Fibroblast of lung (primary cell): ENCODE results near the gene SPDL1. TPM values are rescaled to one million over a fixed set of nuclear protein-coding genes. Genes with fewer than 3 reads are reported as not detected.

Experiments used
- DNase-seq, 2 donors: peaks; one replicate each; pipeline versions ENCODE4 v3.0.0 to v3.0.0-alpha.2; 2010; ENCODE audit warnings: low read depth in 2 of 2
- H2AFZ ChIP-seq: 2 replicates; pipeline ENCODE4 v1.5.1; 2012; ENCODE audit warnings: low read length, control low read depth, inconsistent platforms
- H3K27ac ChIP-seq: 2 replicates; pipeline ENCODE4 v1.5.1; 2011; ENCODE audit warnings: low read length, control low read depth; ENCODE audit not compliant: insufficient read depth
- H3K27me3 ChIP-seq: 2 replicates; pipeline ENCODE4 v1.5.1; 2011; ENCODE audit warnings: mild to moderate bottlenecking, low read length; ENCODE audit not compliant: control insufficient read depth, insufficient read depth
- H3K36me3 ChIP-seq: 2 replicates; pipeline ENCODE4 v1.5.1; 2011; ENCODE audit warnings: low read length; ENCODE audit not compliant: control insufficient read depth, insufficient read depth
- H3K4me1 ChIP-seq: 2 replicates; pipeline ENCODE4 v1.5.1; 2011; ENCODE audit warnings: low read length; ENCODE audit not compliant: control insufficient read depth, insufficient read depth; ENCODE audit errors: extremely low read depth
- H3K4me2 ChIP-seq: 2 replicates; pipeline ENCODE4 v1.5.1; 2011; ENCODE audit warnings: low read length, control low read depth; ENCODE audit not compliant: insufficient read depth; ENCODE audit errors: extremely low read depth
- H3K4me3 ChIP-seq, 4 experiments: fragments of 200-600 bp in 1 of 4; sonication (generic) in 1 of 4; replicated peaks in 1 of 4; 2 replicates each; pipeline ENCODE4 v1.5.1; 2011 to 2016; ENCODE audit warnings: low read length in 4 of 4, low read depth in 3 of 4, mild to moderate bottlenecking in 3 of 4, control low read depth in 2 of 4, inconsistent platforms in 1 of 4, mixed read lengths in 1 of 4; ENCODE audit not compliant: insufficient read depth in 1 of 4; ENCODE audit errors: control extremely low read depth in 1 of 4
- H3K79me2 ChIP-seq: 2 replicates; pipeline ENCODE4 v1.5.1; 2012; ENCODE audit warnings: mild to moderate bottlenecking, low read length, inconsistent platforms; ENCODE audit not compliant: control insufficient read depth, insufficient read depth
- H3K9ac ChIP-seq: 2 replicates; pipeline ENCODE4 v1.5.1; 2011; ENCODE audit warnings: mild to moderate bottlenecking, low read length, control low read depth; ENCODE audit not compliant: insufficient read depth
- H3K9me3 ChIP-seq: 2 replicates; pipeline ENCODE4 v1.5.1; 2012; ENCODE audit warnings: low read depth, low read length; ENCODE audit not compliant: control insufficient read depth, insufficient read depth
- H4K20me1 ChIP-seq: 2 replicates; pipeline ENCODE4 v1.5.1; 2011; ENCODE audit warnings: low read length; ENCODE audit not compliant: control insufficient read depth, insufficient read depth; ENCODE audit errors: extremely low read depth
- EZH2 ChIP-seq: IDR thresholded peaks from 2 replicates; pipeline ENCODE4 v1.5.1; 2012; ENCODE audit warnings: low read length, control low read depth, mild to moderate bottlenecking; ENCODE audit errors: missing control alignments
- polyA plus RNA-seq, 2 donors: library from polyadenylated mRNA; depleted of rRNA in 1 of 2; stranded (reverse) in 1 of 2; unstranded in 1 of 2; fragments of >200 nt; gene quantifications; 2 replicates each; pipeline ENCODE4 v1.2.1, GENCODE V29; 2011 to 2012; ENCODE audit warnings: missing spikeins in 1 of 2
- total RNA-seq: library from RNA; depleted of rRNA; stranded (reverse); fragments of >200 nt; gene quantifications from 2 replicates; pipeline ENCODE4 v1.2.1, GENCODE V29; 2014
- TF ChIP-seq, protein P1 (sequence below), 2 donors: IDR thresholded peaks in 1 of 2; conservative IDR thresholded peaks in 1 of 2; 1 replicate in 1 of 2; 2 replicates in 1 of 2; pipeline ENCODE4 v1.5.1; 2011 to 2012; ENCODE audit warnings: low read length in 2 of 2, control low read depth in 1 of 2, inconsistent platforms in 1 of 2, low read depth in 1 of 2, mild to moderate bottlenecking in 1 of 2

Gene SPDL1
- total and polyA plus RNA-seq, 2 donors (not counting 1 experiment from before 2014, with no cell fraction given) = 10.9 to 24.5 TPM

GRCh38 chr5:169551146-169551545, 32.4 kb upstream of the SPDL1 start:
- DNase-seq = no peak
- Histone ChIP-seq H4K20me1 (no peaks in the 10 kb centered on the region), H3K4me2 (no peak overlapping the region), H3K4me3 (no peak overlapping the region), H3K27ac (no peak overlapping the region), H3K79me2 (no peaks in the 10 kb centered on the region), H3K4me1 (peaks cover 2% of the 10 kb centered on the region), H3K9me3 (no peaks in the 10 kb centered on the region), H3K9ac (no peak overlapping the region), H3K36me3 (no peaks in the 10 kb centered on the region), H3K27me3 (no peaks in the 10 kb centered on the region), H2AFZ (no peak overlapping the region)
- no peak for TF ChIP-seq EZH2
- TF ChIP-seq, protein P1, sequence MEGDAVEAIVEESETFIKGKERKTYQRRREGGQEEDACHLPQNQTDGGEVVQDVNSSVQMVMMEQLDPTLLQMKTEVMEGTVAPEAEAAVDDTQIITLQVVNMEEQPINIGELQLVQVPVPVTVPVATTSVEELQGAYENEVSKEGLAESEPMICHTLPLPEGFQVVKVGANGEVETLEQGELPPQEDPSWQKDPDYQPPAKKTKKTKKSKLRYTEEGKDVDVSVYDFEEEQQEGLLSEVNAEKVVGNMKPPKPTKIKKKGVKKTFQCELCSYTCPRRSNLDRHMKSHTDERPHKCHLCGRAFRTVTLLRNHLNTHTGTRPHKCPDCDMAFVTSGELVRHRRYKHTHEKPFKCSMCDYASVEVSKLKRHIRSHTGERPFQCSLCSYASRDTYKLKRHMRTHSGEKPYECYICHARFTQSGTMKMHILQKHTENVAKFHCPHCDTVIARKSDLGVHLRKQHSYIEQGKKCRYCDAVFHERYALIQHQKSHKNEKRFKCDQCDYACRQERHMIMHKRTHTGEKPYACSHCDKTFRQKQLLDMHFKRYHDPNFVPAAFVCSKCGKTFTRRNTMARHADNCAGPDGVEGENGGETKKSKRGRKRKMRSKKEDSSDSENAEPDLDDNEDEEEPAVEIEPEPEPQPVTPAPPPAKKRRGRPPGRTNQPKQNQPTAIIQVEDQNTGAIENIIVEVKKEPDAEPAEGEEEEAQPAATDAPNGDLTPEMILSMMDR (conservative IDR thresholded peaks at IDR 0.05 in 1 of 2, IDR thresholded peaks at IDR 0.05 in 1 of 2; ENCODE audit: low read depth in 1 of 2, low read length in 2 of 2) = no peak

GRCh38 chr5:169551696-169552095, 31.9 kb upstream of the SPDL1 start:
- Histone ChIP-seq H4K20me1 (no peaks in the 10 kb centered on the region), H3K9ac (no peak overlapping the region), H3K4me1 (peaks cover 2% of the 10 kb centered on the region), H3K4me3 (no peak overlapping the region), H3K27me3 (no peaks in the 10 kb centered on the region), H3K36me3 (no peaks in the 10 kb centered on the region), H3K9me3 (no peaks in the 10 kb centered on the region), H2AFZ (no peak overlapping the region), H3K4me2 (no peak overlapping the region), H3K27ac (no peak overlapping the region), H3K79me2 (no peaks in the 10 kb centered on the region)
- DNase-seq = no peak
- TF ChIP-seq, protein P1 (conservative IDR thresholded peaks at IDR 0.05 in 1 of 2, IDR thresholded peaks at IDR 0.05 in 1 of 2; ENCODE audit: low read depth in 1 of 2, low read length in 2 of 2) = no peak
- no peak for TF ChIP-seq EZH2

DNA sequence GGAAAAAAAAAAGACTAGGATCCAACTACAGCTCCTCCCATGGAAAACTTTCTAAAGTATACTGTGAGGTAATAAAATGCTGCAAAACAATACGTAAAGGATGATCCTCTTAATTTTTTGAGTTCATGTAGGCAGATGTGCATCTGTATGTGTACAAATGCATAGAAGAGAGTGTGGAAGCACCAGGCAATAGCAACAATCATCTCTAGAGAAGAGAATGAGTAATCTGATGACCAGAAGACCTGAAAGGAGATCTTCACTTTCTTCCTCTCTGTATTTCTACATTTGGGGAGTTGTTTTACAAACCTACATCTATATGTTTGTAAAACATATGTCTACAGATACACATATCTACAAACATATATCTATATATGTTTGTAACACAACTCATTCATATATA, 29.3 kb upstream of the SPDL1 start:
- no peak overlapping the region for H3K9ac ChIP-seq
- no peaks in the 10 kb centered on the region for H3K79me2 ChIP-seq
- no peaks in the 10 kb centered on the region for H3K27me3 ChIP-seq
- TF ChIP-seq, protein P1 (conservative IDR thresholded peaks at IDR 0.05 in 1 of 2, IDR thresholded peaks at IDR 0.05 in 1 of 2; ENCODE audit: low read depth in 1 of 2, low read length in 2 of 2) = no peak
- TF ChIP-seq EZH2 = no peak
- H3K4me2 ChIP-seq = no peak overlapping the region
- DNase-seq = no peak
- no peaks in the 10 kb centered on the region for H3K4me1 ChIP-seq
- H3K36me3 ChIP-seq = no peaks in the 10 kb centered on the region
- no peak overlapping the region for H3K27ac ChIP-seq
- H3K4me3 ChIP-seq = no peak overlapping the region
- H4K20me1 ChIP-seq = no peaks in the 10 kb centered on the region
- no peaks in the 10 kb centered on the region for H3K9me3 ChIP-seq
- H2AFZ ChIP-seq = no peak overlapping the region
